Purkinje cell (primary cell): ENCODE measurements around the gene ST8SIA4. TPM values are rescaled to one million over a fixed set of nuclear protein-coding genes. Genes with fewer than 3 reads are reported as not detected.

Experiments
- polyA plus RNA-seq: library from polyadenylated mRNA; unstranded; fragments of >200 nt; fragmentation: Nextera tagmentation; gene quantifications from 2 replicates; pipeline ENCODE4 v1.2.1, GENCODE V29; 2014

The ST8SIA4 gene
- polyA plus RNA-seq = 0.31 TPM in 1 of 2 replicates, not detected in the other

GRCh38 chr5:100903039-100903887 lies at the start of gene ST8SIA4:
TSS of gene ST8SIA4 (minus strand) at chr5:100903282. CDS start at chr5:100902955, 327 bp downstream.

